MCF 10A (cell line): ENCODE measurements around the gene AQP5. TPM values are rescaled to one million over a fixed set of nuclear protein-coding genes. Genes with fewer than 3 reads are reported as not detected.

ENCODE experiments used
- BruUV-seq: library from RNA; stranded (reverse); fragments of 400-500 nt; replicated peaks from 2 replicates; lab custom pipeline; 2021; lab: Mats Ljungman, UMichigan
- CTCF ChIA-PET: fragments of 300-600 bp; sonication (Branson Sonifier 250); formaldehyde crosslinking; extraction: SDS; loops from one replicate; lab custom pipeline; 2021; ENCODE audit warnings: antibody characterized with exemption, inconsistent platforms; lab: Yijun Ruan, JAX
- POLR2A ChIA-PET: fragments of 300-600, 350-650 bp; sonication (Branson Sonifier 250); formaldehyde crosslinking; extraction: SDS; loops from one replicate; lab custom pipeline; 2020; ENCODE audit warnings: antibody characterized with exemption, inconsistent platforms; lab: Yijun Ruan, JAX
- DNase-seq: peaks from one replicate; pipeline ENCODE4 v3.0.0-alpha.2; 2018; ENCODE audit not compliant: unreplicated experiment
- H3K27ac Mint-ChIP-seq: one replicate; pipeline ENCODE4 v1.8.0; 2022; ENCODE audit warnings: mild to moderate bottlenecking, low read depth, mixed read lengths; ENCODE audit not compliant: unreplicated experiment
- H3K27me3 Mint-ChIP-seq: one replicate; pipeline ENCODE4 v1.8.0; 2022; ENCODE audit warnings: mixed read lengths; ENCODE audit not compliant: insufficient read depth, unreplicated experiment
- H3K36me3 Mint-ChIP-seq: one replicate; pipeline ENCODE4 v1.8.0; 2022; ENCODE audit warnings: mild to moderate bottlenecking, moderate library complexity, mixed read lengths; ENCODE audit not compliant: insufficient read depth, unreplicated experiment
- H3K4me1 Mint-ChIP-seq: one replicate; pipeline ENCODE4 v1.8.0; 2022; ENCODE audit warnings: mixed read lengths; ENCODE audit not compliant: insufficient read depth, unreplicated experiment
- H3K4me3 Mint-ChIP-seq: one replicate; pipeline ENCODE4 v1.8.0; 2022; ENCODE audit warnings: mild to moderate bottlenecking, moderate library complexity, mixed read lengths; ENCODE audit not compliant: unreplicated experiment
- H3K9me3 Mint-ChIP-seq: one replicate; pipeline ENCODE4 v1.8.0; 2022; ENCODE audit warnings: mixed read lengths; ENCODE audit not compliant: unreplicated experiment
- intact Hi-C: fragments of 100-400 bp; cut with micrococcal nuclease; formaldehyde crosslinking; loops from 2 replicates; pipeline ENCODE4 v1.14.1; 2022
- total RNA-seq: library from RNA; stranded (reverse); gene quantifications from 2 replicates; pipeline ENCODE4 v1.2.3, GENCODE V29; 2022
- TF ChIP-seq, protein P1 (sequence below): fragments of 200-600 bp; IDR thresholded peaks from one replicate; pipeline ENCODE4 v1.8.0; 2022; ENCODE audit warnings: antibody characterized with exemption, mild to moderate bottlenecking; ENCODE audit not compliant: unreplicated experiment

Gene AQP5
- total RNA-seq, 1 experiment from 2014 or later, result not detected

DNA sequence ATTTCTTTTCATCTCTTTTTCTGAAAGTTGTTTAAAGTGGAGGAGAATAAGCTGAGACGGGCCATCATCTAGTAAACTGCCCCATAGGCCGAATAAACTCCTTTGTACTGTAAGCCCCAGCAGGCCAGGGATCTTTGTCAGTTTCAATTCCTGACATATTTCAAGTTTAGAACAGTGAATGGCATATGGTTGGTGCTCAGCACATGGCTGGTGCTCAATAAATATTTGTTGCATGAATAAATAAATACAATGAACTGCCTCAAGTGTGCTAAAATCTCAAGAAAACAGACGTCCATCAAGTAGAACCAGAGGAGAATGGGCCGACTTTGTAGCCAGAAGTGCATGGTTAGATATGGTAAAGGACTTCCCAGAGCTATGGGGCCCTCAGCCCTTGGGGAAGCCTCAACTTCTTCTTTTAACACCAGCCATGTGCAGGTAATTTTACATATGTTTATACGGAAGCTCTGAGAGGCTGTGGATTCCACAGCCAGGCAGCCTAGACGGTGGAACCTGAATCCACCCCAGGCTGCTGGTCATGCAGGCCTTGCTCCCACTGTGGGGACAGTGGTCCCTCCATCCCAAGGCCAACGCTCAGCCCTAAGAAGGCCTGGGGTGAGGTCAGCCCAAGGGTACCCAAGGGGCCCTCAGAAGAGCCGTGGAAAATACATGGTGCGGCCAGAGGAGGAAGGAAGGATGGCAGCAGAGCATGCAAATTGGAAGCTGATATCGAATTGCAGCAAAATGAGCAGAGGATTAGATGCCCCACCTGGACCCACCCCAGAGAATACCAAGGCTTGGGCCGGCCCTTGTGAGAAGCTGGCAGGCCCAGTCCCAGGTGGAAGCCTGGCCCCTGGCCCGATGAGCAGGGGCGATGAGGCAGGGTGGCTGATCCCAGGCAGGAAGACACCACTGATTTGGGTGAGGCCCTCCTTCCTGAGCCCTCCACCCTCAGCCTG lies 19.8 kb upstream of the AQP5 start:
- Mint-ChIP-seq H3K36me3 (peaks cover 6% of the 10 kb centered on the region), H3K9me3 (no peaks in the 10 kb centered on the region), H3K27me3 (no peaks in the 10 kb centered on the region), H3K4me3 (no peak overlapping the region), H3K4me1 (peaks cover 19% of the 10 kb centered on the region), H3K27ac (no peak overlapping the region)
- ChIA-PET CTCF (interaction anchor here (0.6 to 1.7 kb wide), 4 partner anchors 12 to 145 kb away, joined by 3 to 6 read pairs (median 4); no protein-coding TSS in a partner anchor), POLR2A (no interaction called here)
- no peak for DNase-seq
- TF ChIP-seq, protein P1, sequence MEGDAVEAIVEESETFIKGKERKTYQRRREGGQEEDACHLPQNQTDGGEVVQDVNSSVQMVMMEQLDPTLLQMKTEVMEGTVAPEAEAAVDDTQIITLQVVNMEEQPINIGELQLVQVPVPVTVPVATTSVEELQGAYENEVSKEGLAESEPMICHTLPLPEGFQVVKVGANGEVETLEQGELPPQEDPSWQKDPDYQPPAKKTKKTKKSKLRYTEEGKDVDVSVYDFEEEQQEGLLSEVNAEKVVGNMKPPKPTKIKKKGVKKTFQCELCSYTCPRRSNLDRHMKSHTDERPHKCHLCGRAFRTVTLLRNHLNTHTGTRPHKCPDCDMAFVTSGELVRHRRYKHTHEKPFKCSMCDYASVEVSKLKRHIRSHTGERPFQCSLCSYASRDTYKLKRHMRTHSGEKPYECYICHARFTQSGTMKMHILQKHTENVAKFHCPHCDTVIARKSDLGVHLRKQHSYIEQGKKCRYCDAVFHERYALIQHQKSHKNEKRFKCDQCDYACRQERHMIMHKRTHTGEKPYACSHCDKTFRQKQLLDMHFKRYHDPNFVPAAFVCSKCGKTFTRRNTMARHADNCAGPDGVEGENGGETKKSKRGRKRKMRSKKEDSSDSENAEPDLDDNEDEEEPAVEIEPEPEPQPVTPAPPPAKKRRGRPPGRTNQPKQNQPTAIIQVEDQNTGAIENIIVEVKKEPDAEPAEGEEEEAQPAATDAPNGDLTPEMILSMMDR, result no peak
- intact Hi-C loops, result no loop called here
- no TSS peak for BruUV-seq

DNA sequence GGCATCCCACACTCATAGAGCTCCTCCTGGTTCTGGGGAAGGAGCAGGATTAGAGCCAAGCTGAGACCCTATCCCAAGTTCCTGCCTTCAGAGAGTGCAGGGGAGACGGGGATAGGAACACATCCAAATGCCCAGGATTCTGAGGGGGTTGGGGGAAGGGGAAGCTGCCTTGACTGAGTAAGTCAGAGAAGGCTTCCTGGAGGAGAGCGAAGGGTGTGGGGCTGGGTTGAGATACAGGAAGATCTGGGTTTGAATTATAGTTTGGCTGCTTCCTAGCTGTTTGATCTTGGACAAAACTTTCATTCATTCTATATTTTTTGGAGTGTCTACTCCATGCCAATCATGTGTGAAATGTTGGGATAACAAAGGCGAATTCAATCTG lies 19.2 kb upstream of the AQP5 start:
- Mint-ChIP-seq H3K4me1 (peaks cover 19% of the 10 kb centered on the region), H3K4me3 (no peak overlapping the region), H3K27ac (no peak overlapping the region), H3K27me3 (no peaks in the 10 kb centered on the region), H3K36me3 (peaks cover 6% of the 10 kb centered on the region), H3K9me3 (no peaks in the 10 kb centered on the region)
- intact Hi-C loops, result no loop called here
- ChIA-PET POLR2A (interaction anchor here (0.6 kb wide), 1 partner anchor 567 kb away, joined by 3 read pairs; no protein-coding TSS in a partner anchor), CTCF (interaction anchor here (0.6 to 1.7 kb wide), 4 partner anchors 25 to 144 kb away, joined by 3 to 6 read pairs (median 4); no protein-coding TSS in a partner anchor)
- TF ChIP-seq, protein P1, result no peak
- BruUV-seq, result no TSS peak
- no peak for DNase-seq

DNA sequence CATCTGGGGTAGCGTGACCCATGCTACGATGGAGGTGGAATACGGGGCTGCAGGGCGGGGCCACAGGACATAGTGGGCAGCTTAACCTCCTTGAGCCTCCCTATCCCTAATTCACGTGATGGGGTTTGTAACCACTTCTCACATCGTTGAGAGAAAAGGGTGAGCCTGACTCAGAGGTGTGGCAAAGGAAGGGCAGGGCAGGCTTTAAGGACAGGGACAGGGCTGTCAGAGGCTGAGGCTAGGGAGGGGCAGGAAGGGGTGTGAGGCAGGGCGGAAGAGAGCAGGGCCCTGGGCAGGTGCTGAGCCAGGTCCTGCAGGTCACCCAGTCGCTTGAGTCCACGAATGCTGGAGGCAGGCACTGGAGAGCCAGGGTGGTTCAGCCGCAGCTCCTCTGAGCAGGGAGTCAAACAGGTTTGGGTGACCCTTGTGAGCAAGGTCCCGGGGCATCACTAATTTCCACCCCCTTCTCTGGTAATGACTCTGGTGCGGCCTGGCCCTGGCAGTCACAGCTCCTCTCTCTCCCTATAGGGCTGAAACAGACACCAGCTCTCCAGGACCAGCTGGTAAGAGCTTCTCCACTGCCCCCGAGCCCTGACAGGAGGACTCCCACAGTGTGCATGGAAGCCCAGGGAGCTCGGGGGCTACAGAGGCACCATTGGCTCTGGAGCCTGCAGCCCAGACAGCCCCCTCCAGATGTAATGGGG lies 18.6 kb upstream of the AQP5 start:
- BruUV-seq, result no TSS peak
- no peak for DNase-seq
- peak overlapping the region; percentile 46 for H3K27ac Mint-ChIP-seq
- intact Hi-C loops, result no loop called here
- H3K36me3 Mint-ChIP-seq, result peaks cover 6% of the 10 kb centered on the region
- H3K27me3 Mint-ChIP-seq, result no peaks in the 10 kb centered on the region
- no peaks in the 10 kb centered on the region for H3K9me3 Mint-ChIP-seq
- ChIA-PET CTCF (interaction anchor here (0.8 to 1.7 kb wide), 5 partner anchors 17 to 112 kb away, joined by 3 to 6 read pairs (median 4); no protein-coding TSS in a partner anchor), POLR2A (interaction anchor here (0.6 kb wide), 2 partner anchors 189 to 566 kb away, joined by 3 read pairs; no protein-coding TSS in a partner anchor)
- no peak overlapping the region for H3K4me3 Mint-ChIP-seq
- H3K4me1 Mint-ChIP-seq, result peaks cover 19% of the 10 kb centered on the region
- TF ChIP-seq, protein P1, result no peak

DNA sequence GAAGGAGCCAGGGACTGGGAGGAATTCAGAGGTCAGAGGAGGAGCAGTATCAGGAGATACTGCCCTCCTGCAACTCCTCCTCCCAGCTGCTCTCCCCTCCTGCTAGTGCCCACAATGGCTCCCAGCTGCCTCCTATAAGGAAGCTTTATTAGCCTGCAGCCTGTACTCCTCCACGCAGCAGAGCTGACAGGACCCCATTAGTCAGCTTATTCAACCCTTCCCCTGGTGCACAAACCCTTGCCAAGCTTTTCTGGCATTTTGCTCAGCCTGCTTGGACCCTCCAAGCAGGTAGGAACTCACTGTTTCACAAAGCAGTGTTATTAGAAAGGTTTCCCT lies 18.1 kb upstream of the AQP5 start:
- H3K4me1 Mint-ChIP-seq, result peaks cover 19% of the 10 kb centered on the region
- TF ChIP-seq, protein P1, result no peak

More for the DNA sequence above, 18.1 kb upstream of the AQP5 start:
- CTCF ChIA-PET, result interaction anchor here (0.7 to 1.5 kb wide), 4 partner anchors 16 to 74 kb away, joined by 3 to 4 read pairs (median 4); no protein-coding TSS in a partner anchor
- BruUV-seq, result no TSS peak
- Mint-ChIP-seq H3K27ac (no peak overlapping the region), H3K4me3 (no peak overlapping the region), H3K36me3 (peaks cover 6% of the 10 kb centered on the region), H3K27me3 (no peaks in the 10 kb centered on the region), H3K9me3 (no peaks in the 10 kb centered on the region)
- intact Hi-C loops, result no loop called here
- POLR2A ChIA-PET, result no interaction called here
- no peak for DNase-seq
